HG03521 (cell line): ENCODE data around the gene SNX20.

Source experiments
- ATAC-seq: cut with Tn5 transposase; IDR thresholded peaks from one replicate; pipeline ENCODE4 v1.9.1; 2021; ENCODE audit warnings: mild to moderate bottlenecking, moderate library complexity; ENCODE audit not compliant: unreplicated experiment

The SNX20 gene

DNA sequence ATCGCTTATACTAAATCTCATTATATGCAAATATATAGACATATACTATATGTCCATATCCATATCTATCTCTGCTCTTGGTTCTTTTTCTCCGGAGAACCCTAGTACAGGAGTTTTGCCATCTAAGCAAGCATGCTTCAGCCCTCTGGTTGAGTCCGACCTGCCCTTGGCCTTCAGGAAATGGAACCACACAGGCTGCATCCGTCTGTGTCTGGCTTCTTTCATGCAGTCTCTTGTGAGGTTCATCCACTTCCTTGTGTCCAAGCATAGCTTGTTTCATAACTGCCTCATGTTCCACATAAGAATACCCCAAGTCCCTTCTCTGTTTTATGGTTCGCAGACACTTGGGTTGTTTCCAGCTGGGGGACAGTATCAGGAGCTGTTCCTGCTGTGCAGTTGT lies 16.8 kb downstream of the SNX20 start:
- ATAC-seq = no peak

DNA sequence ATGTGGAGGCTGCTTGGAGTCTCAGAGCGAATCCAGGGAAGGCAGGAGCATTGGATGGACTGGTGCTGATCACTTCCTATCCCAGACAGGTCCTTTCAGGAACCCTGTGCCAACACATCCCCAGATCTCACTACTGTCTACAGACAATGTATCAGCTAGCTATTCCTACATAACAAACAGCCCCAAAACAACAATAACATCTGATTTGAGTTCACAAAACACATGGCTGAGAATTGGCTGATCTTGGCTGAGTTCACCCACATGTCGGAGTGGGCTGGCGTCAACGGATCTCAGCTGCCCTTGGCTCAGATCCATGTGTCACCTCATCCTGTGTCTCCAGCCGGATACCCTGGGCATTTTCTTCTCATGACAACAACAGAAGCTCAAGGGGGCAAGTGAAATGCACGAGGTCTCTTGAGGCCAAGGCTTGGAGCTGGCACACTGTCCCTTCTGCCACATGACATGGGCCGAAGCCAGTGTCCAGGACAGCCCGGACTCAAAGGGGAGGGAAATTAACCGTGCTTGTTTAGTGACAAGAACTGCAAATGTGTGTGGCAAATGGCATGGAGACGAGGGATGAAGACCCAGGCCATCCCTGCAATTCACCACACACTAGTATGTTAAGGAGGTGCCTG lies 18.7 kb downstream of the SNX20 start:
- ATAC-seq = no peak

DNA sequence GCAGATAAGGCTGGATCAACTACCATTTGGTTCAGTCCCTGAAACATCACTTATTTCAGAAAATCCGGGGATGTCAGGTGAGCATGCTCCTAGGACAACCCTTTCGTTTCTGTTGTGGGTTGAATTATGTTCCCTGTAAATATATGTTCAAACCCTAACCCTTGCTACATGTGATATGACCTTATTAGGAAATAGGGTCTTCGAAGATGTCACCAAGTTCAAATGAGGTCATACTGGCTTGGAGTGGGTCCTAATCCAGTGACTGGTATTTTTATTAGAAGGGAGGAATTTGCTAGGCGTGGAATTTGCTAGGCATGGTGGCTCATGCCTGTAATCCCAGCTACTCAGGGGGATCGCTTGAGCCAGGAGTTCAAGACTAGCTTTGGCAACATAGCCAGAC lies 21.3 kb downstream of the SNX20 start:
- no peak for ATAC-seq

DNA sequence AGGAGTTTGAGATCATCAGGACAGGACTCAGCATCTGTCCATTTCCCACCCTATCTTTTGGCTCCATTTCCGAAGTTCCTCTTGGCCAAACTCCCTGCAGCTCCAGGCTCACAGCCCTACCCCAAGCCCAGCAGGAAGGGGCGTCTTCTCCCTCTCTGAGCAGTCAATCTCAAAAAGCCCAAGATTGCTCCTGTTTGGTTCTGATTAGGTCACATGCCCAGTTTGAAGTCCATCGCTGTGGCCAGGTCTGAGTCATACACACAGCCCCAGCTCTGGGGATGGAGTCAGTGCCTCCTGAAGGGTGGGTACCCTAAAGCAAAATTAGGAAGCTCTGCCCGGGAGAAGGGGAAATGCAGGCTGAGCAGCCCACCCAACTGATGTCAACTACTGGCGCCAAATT lies 23.9 kb downstream of the SNX20 start:
- ATAC-seq = no peak

GRCh38 chr16:50655558-50656055 lies 25.5 kb downstream of the SNX20 start:
- ATAC-seq = no peak

DNA sequence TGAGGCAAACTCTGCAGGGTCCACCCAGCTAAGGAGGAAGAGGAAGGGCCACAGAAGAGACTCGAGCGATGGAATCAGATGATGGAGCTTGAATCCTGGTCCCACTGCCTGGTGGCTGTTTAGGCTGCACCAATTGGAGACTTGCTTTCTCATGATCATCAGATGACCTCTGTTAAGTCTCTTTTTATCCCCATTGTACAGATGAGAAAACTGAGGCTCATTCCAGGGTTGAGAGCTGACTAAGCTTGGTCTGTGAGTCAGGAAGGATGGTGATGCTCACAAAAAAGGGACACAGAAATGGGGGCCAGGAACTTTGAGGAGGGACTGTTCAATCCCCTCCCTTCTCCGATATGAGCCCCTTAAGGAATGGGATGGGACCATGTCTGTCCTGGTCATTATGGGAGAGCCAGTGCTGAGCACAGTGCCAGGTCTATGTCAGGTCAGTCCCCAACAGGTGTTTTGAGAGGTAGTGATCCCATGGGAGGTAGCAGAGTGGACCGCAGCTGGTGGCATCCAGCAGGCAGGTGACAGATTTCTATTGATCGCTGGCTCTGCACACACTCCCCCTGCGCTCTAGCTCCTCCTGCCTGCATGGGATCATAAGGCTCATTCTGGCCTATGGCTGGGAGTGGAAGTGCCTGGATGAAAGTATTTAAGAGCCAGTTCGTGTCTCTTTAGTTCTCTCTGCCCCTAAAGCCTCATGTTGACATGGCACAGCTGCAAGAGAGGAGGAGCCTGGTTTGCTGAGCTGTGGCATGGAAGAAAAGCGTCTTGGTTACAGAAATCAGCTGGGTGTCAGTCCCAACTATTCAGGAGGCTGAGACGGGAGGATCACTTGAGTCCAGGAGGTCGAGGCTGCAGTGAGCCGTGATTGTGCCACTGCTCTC lies 27.2 kb downstream of the SNX20 start:
- ATAC-seq = no peak

DNA sequence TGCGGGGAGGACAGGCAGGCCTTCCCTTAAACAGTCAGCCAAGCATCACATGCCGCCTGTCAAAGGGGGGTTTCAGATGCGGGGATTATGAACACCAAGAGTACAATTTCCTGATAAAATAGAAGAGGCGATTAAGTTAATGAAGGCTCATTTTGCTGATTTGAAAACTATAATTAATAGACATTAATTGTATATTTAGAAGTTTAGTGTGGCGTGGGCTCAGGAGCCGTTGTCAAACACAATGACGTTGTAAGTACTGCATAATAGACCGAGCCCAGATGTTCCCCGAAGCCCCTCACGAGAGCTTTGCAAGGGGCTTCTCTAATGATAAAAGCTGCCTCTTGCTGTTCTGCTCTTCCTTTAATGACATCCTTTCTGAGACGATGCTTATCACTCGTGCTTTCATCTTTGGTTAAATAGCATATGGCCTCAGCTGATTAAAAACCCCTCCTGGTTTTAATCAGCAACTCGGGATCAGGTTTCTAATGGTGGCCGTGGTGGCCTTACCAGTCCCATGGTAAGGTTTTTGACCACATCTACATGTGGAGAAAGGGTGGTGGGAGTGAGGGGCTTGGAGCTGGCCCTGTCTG lies 28.2 kb downstream of the SNX20 start:
- ATAC-seq = no peak

DNA sequence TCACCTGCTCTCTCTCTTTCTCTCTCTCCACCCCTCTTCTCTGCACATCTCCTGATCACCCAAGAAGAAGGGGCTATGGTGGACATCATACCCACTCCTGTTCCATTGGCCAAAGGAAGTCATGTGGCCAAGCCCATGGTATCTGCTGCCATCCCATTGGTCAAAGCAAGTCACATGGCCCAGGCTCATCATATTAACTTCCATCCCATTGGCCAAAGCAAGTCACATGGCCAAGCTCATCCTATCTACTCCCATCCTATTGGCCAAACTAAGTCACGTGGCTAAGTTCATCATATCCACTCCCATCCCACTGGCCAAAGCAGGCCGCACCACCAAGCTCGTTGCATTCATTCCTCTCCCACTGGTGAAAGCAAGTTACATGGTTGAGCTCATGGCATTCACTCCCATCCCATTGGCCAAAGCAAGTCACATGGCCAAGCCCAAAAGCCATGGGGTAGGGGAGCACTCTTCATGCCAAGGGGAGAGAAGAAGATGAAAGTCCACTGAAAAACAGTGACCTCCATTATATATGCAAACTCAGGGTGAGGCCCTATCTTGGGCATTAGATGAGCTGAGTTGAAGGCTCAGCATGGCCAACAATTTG lies 29.2 kb downstream of the SNX20 start:
- no peak for ATAC-seq

- ATAC-seq = no peak
These were observed 34.8 kb downstream of the SNX20 start for GRCh38 chr16:50646345-50646744.

- no peak for ATAC-seq
These were observed 35.4 kb downstream of the SNX20 start for GRCh38 chr16:50645563-50646220.

GRCh38 chr16:50644729-50645128 lies 36.4 kb downstream of the SNX20 start:
- no peak for ATAC-seq

DNA sequence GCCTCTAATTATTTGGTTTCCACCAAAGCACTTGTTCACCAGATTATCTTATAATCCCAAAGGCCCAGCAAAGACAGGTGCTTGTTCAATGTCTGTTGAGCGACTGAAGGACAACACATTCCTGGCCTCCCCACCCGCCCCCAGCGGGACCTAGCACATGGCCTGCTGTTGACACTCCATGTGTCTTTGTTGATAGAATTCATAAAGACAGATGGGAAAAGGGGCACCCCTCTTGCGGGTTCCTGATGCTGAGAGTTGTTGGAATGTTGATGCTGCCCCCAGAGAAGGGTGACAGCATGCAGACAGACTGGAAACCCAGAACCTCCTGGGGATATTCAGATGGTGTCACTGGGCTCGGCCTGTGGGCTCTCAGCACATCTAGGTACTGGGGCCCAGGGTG lies 36.9 kb downstream of the SNX20 start:
- no peak for ATAC-seq

- ATAC-seq = no peak
These were observed 37.9 kb downstream of the SNX20 start for GRCh38 chr16:50643192-50643591.

DNA sequence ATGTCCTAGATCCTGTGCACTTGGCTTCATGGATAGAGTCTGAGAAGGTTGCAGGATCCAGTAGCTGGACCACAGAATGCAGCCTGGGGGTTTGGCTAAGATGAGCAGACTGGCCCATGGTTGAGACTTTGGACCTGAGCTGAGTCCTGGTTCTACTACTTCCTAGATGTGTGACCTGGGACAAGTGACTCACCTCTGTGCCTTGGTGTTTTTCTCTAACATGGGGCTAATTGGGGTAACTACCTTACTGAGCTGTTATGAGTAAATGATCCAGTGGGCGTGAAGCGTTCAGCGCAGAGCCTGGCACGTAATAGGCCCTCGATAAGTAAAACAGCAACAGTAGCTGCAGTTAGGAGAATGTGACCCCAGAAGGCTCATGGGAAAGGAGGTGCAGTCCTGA lies 38.8 kb downstream of the SNX20 start:
- ATAC-seq = no peak

GRCh38 chr16:50641818-50642187 lies 39.3 kb downstream of the SNX20 start:
- no peak for ATAC-seq

GRCh38 chr16:50640919-50641817 lies 39.9 kb downstream of the SNX20 start:
- no peak for ATAC-seq

- no peak for ATAC-seq
These were observed 40.7 kb downstream of the SNX20 start for GRCh38 chr16:50640391-50640790.

DNA sequence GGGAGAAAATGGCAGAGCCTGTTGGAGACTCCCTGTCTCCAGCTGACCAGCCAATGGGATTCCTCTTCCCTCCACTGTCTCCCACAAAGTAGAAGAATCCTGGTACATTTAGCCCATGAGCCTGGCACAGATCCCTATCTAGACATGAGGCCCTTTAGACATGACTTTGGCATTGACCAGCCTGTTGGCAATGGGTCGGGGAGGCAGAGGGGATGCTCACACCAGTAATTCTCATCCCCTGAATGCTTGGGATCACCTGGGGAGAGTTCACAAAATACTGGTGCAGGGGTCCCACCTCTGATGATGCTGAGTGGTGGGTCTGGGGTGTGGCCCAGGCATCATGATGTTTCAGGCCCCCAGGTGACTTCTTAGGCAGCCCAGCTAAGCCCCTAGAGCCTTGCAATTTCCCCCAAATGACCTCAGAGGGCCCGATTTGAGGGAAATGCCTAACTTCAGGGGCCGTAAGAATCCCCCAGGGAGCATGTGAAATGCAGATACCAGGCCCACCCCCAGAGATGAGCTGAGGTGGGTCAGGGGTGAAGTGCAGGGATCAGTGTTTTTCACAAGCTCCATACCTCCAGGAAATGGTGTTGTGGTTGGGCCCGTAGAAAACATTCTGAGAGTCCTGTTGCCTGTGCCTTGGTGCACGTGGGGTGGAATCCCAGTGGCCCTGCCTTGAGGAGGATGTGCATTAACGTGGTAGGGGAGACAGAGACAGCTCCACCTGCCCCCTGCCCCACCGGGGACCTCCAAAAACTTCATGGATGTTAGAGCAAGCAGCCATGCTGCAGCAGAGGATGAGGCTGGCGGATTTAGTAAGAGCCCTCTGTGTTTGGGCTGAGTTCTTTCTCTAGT lies 42.1 kb downstream of the SNX20 start:
- ATAC-seq = no peak
